ENCODE data around the gene COL25A1.
"Not testable (repeated sequence)": the region's sequence is repeated elsewhere in the genome, so short reads cannot be mapped to it uniquely, and the experiment has no call there.

GRCh38 chr4:108933925-108934324, 368.5 kb downstream of the COL25A1 start:
- TF ChIP-seq CTCF (IDR thresholded peaks at IDR 0.05; ENCODE audit: low read depth, low read length); POLR2A (IDR thresholded peaks at IDR 0.05; ENCODE audit: extremely low read depth, insufficient read length); MYC (IDR thresholded peaks at IDR 0.05; ENCODE audit: low read depth, low read length): not testable (repeated sequence)

Measured in NB4 (cell line).